Gastroesophageal sphincter (tissue), 4 donors: ENCODE data around the gene ACAA2. TPM values are rescaled to one million over a fixed set of nuclear protein-coding genes. Genes with fewer than 3 reads are reported as not detected.

Source experiments
- ATAC-seq: fragments of 150-250 bp; one replicate; pipeline ENCODE4 v1.9.1; 2016; ENCODE audit warnings: mild to moderate bottlenecking, moderate library complexity
- H3K27ac ChIP-seq, 4 donors: fragments of 200-600 bp; sonication (generic) in 3 of 4; 1 replicate in 3 of 4; 2 replicates in 1 of 4; pipeline ENCODE4 v1.5.1; 2016 to 2019
- H3K27me3 ChIP-seq: fragments of 200-600 bp; sonication (generic); one replicate; pipeline ENCODE4 v1.5.1; 2019
- H3K36me3 ChIP-seq, 2 donors: fragments of 200-600 bp; sonication (generic); one replicate each; pipeline ENCODE4 v1.5.1; 2019; ENCODE audit warnings: control low read depth in 1 of 2
- H3K4me1 ChIP-seq, 3 donors: fragments of 200-600 bp; sonication (generic); 1 replicate in 2 of 3; 2 replicates in 1 of 3; pipeline ENCODE4 v1.5.1; 2016 to 2019; ENCODE audit warnings: control low read depth in 2 of 3
- H3K4me3 ChIP-seq, 2 donors: fragments of 200-600 bp; sonication (generic); one replicate each; pipeline ENCODE4 v1.5.1; 2019; ENCODE audit warnings: mild to moderate bottlenecking in 1 of 2, moderate library complexity in 1 of 2
- H3K9me3 ChIP-seq, 3 donors: fragments of 200-600 bp; sonication (generic); one replicate each; pipeline ENCODE4 v1.5.1; 2017 to 2019; ENCODE audit warnings: control low read depth in 2 of 3
- EP300 ChIP-seq: sonication (generic); formaldehyde crosslinking; IDR thresholded peaks from one replicate; pipeline ENCODE4 v1.6.1; 2017; ENCODE audit warnings: antibody characterized with exemption, mild to moderate bottlenecking
- POLR2A ChIP-seq, 2 donors: fragments of 450-650 bp; IDR thresholded peaks; one replicate each; pipeline ENCODE4 v1.6.1; 2017; ENCODE audit warnings: antibody characterized with exemption in 2 of 2, mild to moderate bottlenecking in 2 of 2, moderate library complexity in 1 of 2
- POLR2AphosphoS5 ChIP-seq: sonication (generic); formaldehyde crosslinking; IDR thresholded peaks from one replicate; pipeline ENCODE4 v1.6.1; 2017; ENCODE audit warnings: antibody characterized with exemption
- WGBS, 2 donors: methylation state at CpG; one replicate each; pipeline ENCODE4 v1.1.5; 2018; ENCODE audit warnings: low coverage in 1 of 2; 5-methylcytosine and 5-hydroxymethylcytosine counted together
- total RNA-seq, 4 donors: library from RNA; depleted of rRNA; stranded (reverse); fragments of >200 nt; gene quantifications; one replicate each; pipeline ENCODE4 v1.1.0, GENCODE V29; 2016
- TF ChIP-seq, protein P1 (sequence below), 4 experiments: fragments of 200-600 bp in 2 of 4; fragments of 450-650 bp in 2 of 4; sonication (generic) in 1 of 4; IDR thresholded peaks; one replicate each; pipeline ENCODE4 v1.5.1; 2017 to 2019; ENCODE audit warnings: antibody characterized with exemption in 4 of 4, mild to moderate bottlenecking in 2 of 4, moderate library complexity in 2 of 4

ACAA2 gene
- total RNA-seq, 4 donors from 2014 or later, result 62.3 to 92.3 (median 81.9) TPM

GRCh38 chr18:49745045-49746014, 68.0 kb downstream of the ACAA2 start:
- Histone ChIP-seq H3K9me3 (no peaks in the 10 kb centered on the region), H3K36me3 (no peaks in the 10 kb centered on the region), H3K27me3 (peaks cover 11% of the 10 kb centered on the region), H3K27ac (no peak overlapping the region), H3K4me1 (no peaks in the 10 kb centered on the region), H3K4me3 (no peak overlapping the region)
- TF ChIP-seq, protein P1, sequence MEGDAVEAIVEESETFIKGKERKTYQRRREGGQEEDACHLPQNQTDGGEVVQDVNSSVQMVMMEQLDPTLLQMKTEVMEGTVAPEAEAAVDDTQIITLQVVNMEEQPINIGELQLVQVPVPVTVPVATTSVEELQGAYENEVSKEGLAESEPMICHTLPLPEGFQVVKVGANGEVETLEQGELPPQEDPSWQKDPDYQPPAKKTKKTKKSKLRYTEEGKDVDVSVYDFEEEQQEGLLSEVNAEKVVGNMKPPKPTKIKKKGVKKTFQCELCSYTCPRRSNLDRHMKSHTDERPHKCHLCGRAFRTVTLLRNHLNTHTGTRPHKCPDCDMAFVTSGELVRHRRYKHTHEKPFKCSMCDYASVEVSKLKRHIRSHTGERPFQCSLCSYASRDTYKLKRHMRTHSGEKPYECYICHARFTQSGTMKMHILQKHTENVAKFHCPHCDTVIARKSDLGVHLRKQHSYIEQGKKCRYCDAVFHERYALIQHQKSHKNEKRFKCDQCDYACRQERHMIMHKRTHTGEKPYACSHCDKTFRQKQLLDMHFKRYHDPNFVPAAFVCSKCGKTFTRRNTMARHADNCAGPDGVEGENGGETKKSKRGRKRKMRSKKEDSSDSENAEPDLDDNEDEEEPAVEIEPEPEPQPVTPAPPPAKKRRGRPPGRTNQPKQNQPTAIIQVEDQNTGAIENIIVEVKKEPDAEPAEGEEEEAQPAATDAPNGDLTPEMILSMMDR (IDR thresholded peaks at IDR 0.05), result no peak
- TF ChIP-seq EP300 (no peak), POLR2AphosphoS5 (no peak), POLR2A (IDR thresholded peaks at IDR 0.05) (no peak)
- no peak for ATAC-seq
- 50% methylated on average over 1 of the region's 11 CpGs; no CpG with 5 or more reads in 1 of the 2 donors for WGBS, 2 donors

- no peak overlapping the region for H3K27ac ChIP-seq
- no peaks in the 10 kb centered on the region for H3K9me3 ChIP-seq
- 75 to 76% methylated on average over 4 to 8 of the region's 8 CpGs for WGBS, 2 donors
- no peak overlapping the region for H3K4me3 ChIP-seq
- H3K27me3 ChIP-seq, result peaks cover 11% of the 10 kb centered on the region
- no peak for ATAC-seq
- no peaks in the 10 kb centered on the region for H3K4me1 ChIP-seq
- TF ChIP-seq EP300, result no peak
- no peaks in the 10 kb centered on the region for H3K36me3 ChIP-seq
Measured at GRCh38 chr18:49744376-49745008, 68.8 kb downstream of the ACAA2 start.

DNA sequence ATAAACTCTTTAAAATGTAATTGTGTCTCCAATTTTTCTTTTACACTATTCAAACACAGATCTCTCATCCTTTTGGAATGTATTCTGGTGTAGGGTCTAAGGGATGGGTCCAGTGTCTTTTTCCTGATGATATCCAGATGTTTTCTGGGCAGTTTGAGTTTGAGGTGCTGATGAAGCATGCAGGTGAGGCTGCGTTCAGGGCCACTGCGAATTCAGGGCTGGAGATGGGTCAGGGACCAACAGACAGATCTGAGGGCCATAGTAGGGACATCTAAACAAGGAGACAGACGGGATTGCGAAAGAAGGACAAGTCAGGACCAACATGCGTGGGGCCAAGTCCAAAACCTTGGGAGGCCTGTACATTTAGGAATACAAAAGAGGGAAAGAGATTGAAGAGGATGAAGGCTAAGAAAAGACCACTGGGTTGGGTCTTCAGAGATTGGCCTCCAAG, 70.2 kb downstream of the ACAA2 start:
- ATAC-seq, result no peak
- Histone ChIP-seq H3K36me3 (no peaks in the 10 kb centered on the region), H3K27ac (no peak overlapping the region), H3K9me3 (no peaks in the 10 kb centered on the region), H3K4me3 (no peak overlapping the region), H3K4me1 (no peaks in the 10 kb centered on the region), H3K27me3 (peaks cover 11% of the 10 kb centered on the region)
- 75% methylated on average over 1 of the region's 5 CpGs; no CpG with 5 or more reads in 1 of the 2 donors for WGBS, 2 donors
- no peak for TF ChIP-seq POLR2A (IDR thresholded peaks at IDR 0.05)
- TF ChIP-seq, protein P1 (IDR thresholded peaks at IDR 0.05), result no peak
- TF ChIP-seq EP300, result no peak
- TF ChIP-seq POLR2AphosphoS5, result no peak

DNA sequence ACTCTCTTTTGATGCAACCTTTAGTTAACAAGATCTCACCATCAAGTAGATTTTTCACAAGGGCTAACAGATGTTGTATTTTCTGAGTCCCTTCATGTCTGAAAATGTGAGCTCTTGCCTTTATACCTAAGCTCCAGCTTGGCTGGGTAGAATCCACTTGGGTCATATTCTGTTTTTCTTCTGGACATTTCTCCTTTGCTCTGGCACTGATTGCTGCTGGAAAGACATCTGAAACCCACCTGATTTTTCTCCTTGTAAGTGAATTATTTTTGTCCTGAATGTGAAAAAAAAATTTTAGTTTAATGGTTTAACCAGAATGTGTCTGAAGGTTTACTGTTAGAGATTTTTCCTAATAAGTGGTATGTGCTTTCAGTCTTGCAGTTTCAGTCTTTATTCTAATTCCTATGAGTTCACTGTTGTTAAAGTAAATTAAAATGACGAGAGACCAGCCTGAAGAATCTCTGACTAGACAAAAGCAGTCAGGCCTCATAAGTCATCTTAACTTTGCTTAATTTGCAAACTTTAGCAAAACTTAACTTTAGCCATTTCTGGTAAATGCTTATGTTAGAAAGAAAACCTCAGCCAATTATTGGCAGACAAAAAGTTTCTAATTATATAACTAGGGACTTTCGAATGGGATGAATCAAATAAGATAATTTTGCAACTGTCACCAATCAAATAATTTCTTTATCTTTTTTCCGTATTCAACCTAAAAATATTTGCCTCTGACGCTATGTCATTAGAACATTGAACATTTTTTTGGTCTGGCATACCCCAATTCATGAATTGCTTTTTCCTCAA, 70.8 kb downstream of the ACAA2 start:
- Histone ChIP-seq H3K4me1 (no peaks in the 10 kb centered on the region), H3K4me3 (no peak overlapping the region), H3K27ac (no peak overlapping the region), H3K27me3 (peaks cover 11% of the 10 kb centered on the region), H3K36me3 (no peaks in the 10 kb centered on the region), H3K9me3 (no peaks in the 10 kb centered on the region)
- ATAC-seq, result no peak
- TF ChIP-seq EP300, result no peak
- TF ChIP-seq, protein P1 (IDR thresholded peaks at IDR 0.05), result no peak
- TF ChIP-seq POLR2A (IDR thresholded peaks at IDR 0.05), result no peak
- no peak for TF ChIP-seq POLR2AphosphoS5
- WGBS, 2 donors, result 19 to 35% methylated on average over 3 to 4 of the region's 4 CpGs

- Histone ChIP-seq H3K9me3 (no peaks in the 10 kb centered on the region), H3K4me1 (no peaks in the 10 kb centered on the region)
- WGBS, 2 donors, result 63 to 78% methylated on average over 3 to 4 of the region's 4 CpGs
Measured at GRCh38 chr18:49739275-49739674, 74.1 kb downstream of the ACAA2 start.

More at GRCh38 chr18:49739275-49739674, 74.1 kb downstream of the ACAA2 start:
- no peak for ATAC-seq
- Histone ChIP-seq H3K27me3 (peaks cover 5% of the 10 kb centered on the region), H3K36me3 (no peaks in the 10 kb centered on the region), H3K4me3 (no peak overlapping the region), H3K27ac (no peak overlapping the region)
- TF ChIP-seq EP300 (no peak), POLR2A (IDR thresholded peaks at IDR 0.05) (no peak), POLR2AphosphoS5 (no peak)
- TF ChIP-seq, protein P1 (IDR thresholded peaks at IDR 0.05), result no peak
